HG02571 (cell line): ENCODE data around the gene IL4R.

Experiments used
- ATAC-seq: cut with Tn5 transposase; IDR thresholded peaks from one replicate; pipeline ENCODE4 v1.9.1; 2021; ENCODE audit warnings: mild to moderate bottlenecking, moderate library complexity; ENCODE audit not compliant: unreplicated experiment

The IL4R gene

DNA sequence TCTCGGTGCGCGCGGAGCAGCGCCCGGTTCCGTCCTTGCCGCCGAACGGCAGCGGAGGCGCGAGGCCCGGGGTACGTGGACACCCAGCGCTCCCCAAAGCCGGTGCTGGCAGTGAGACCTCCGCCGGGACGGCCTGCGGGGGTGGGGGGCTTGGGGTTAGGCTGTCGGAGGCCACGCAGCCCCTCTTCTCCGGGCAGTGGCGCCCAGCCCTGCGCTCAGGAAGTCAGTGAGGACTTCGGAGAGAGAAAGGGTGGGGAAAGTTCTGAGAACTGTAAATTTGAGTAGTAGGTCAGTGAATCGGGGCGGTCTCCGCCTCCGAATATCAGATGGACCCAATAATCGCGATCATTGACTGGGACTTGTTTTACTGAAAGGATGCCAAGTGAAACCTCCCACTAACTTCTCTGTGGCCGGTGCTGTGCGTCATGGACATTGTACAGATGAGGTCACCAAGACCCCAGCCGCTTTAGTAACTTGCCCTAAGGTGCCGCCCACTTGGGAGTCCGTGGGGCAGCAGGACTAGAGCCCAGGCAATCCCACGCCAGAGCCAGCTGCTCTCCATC lies 468 bp downstream of the IL4R start:
- no peak for ATAC-seq

- no peak for ATAC-seq
Measured at GRCh38 chr16:27314986-27315332, 1.2 kb downstream of the IL4R start.

GRCh38 chr16:27315333-27316037 lies 1.7 kb downstream of the IL4R start:
- ATAC-seq: no peak

- no peak for ATAC-seq
Measured at GRCh38 chr16:27316038-27316680, 2.4 kb downstream of the IL4R start.

DNA sequence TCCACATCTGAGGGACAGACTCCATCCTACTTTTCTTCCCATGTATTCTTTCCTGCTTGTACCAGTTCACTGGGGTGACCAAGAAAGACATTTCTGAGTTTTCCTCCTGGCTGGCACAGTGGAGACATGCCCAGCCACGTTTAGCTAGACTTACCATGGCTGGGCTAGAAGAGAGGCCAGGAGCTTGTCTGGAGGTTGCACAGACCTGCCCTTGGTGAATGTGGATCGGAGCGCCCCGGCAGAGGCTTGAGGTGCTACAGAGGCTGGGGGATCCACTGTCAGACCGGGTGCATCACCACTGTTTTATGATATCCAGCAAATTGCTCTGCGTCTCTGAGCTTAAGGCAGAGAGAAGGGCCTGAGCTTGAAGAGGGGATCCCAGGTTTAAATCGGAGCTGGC lies 3.5 kb downstream of the IL4R start:
- no peak for ATAC-seq

- no peak for ATAC-seq
Measured at GRCh38 chr16:27317738-27318391, 4.1 kb downstream of the IL4R start.

DNA sequence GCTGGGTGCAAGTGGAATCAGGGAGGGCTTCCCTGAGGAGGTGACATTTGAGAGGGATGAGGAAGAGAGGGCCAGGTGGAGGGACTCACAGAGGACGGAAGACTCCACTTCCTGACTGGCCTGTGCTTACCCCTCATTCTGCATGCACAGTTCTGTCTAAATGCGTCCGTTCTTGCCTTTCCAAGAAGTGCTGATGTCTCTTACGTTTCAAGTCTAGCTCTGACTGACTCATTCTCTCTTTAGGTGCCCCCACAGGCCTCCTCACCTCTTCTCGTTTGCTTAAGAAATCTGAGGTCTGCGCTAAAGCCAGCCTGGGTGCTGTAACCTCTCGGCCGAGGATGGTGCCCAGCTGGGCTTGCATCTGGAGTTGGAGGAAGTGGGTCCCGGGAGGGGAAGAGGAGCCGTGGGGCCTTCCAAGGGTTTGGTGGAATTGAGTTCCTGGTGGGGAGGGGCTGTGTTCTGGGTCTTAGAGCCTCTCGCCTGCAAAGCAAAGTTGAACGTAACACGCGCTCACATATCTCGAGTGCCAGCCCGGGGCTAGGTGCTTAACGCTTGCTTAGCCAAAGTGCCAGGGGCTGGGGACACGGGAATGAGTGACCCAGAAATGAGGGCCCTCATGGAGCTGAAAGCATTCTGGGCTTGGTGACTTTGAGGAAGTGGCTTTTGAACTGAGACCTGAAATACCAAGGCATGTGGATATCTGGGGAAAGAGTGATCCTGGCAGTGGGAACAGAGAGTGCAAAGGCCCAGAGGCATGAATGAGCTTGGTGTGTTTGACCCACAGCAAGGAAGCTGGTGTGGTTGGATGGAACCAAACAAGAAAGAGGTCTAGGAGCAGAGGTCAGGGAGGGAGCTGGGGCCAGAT lies 4.8 kb downstream of the IL4R start:
- ATAC-seq: no peak

DNA sequence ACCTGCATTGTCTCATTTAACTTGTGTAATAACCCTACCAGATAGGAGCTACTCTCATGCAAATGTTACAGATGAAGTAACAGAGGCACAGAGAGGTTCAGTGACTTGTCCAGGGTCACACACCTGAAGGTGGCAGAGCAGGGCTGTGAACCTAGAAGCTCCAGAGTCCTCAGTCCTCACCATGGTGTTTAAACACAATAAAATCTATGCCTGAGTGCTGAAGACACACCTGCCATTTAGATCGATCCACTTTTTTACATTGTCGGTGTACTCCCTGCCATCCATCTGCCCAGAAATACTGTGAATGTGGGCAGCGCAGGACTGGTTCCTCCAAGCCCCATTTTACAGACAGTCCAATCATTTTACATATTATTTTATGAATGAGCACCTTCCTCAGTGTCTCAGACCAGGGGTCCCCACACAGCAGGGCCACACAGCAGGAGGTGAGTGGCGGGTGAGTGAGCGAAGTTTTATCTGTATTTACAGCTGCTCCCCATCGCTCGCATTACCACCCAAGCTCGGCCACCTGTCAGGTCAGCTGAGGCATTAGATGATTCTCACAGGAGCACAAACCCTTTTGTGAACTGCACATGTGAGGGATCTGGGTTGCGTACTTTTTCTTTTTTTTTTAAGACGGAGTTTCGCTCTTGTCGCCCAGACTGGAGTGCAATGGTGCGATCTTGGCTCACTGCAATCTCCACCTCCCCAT lies 5.6 kb downstream of the IL4R start:
- no peak for ATAC-seq

DNA sequence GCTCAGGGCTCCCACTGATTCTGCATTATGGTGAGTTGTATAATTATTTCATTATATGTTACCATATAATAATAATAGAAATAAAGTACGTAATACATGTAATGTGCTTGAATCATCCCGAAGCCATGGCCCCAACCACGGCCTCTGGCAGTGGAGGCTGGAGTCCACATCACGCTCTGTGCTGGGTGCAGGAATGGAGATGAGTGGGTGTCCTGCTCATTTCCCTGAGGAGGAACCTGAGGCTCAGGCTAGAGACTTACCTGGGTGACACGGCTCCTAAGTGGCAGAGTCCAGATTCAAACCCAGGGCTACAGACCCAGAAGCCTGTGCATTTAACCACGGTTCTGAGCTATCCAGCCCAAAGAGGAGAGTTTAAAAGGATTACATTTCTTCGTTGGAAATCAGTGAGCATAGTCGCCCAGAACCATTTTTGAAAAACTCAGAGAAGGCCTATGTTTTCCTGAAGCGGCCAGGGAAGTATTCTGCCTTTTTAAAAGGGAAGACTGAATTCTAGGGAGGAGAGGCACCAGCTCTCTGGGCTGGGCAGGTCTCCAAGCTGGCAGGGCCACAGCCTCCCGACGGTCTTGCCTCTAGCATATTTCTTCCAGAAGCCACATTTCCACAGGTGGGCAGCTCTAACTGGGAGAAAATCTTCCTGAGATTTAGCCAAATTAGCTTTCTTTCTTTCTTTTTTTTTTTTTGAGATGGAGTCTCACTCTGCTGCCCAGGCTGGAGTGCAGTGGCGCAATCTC lies 6.7 kb downstream of the IL4R start:
- no peak for ATAC-seq

GRCh38 chr16:27321013-27321915 lies 7.5 kb downstream of the IL4R start:
- ATAC-seq: no peak

GRCh38 chr16:27322858-27323780 lies 9.3 kb downstream of the IL4R start:
- ATAC-seq: no peak

DNA sequence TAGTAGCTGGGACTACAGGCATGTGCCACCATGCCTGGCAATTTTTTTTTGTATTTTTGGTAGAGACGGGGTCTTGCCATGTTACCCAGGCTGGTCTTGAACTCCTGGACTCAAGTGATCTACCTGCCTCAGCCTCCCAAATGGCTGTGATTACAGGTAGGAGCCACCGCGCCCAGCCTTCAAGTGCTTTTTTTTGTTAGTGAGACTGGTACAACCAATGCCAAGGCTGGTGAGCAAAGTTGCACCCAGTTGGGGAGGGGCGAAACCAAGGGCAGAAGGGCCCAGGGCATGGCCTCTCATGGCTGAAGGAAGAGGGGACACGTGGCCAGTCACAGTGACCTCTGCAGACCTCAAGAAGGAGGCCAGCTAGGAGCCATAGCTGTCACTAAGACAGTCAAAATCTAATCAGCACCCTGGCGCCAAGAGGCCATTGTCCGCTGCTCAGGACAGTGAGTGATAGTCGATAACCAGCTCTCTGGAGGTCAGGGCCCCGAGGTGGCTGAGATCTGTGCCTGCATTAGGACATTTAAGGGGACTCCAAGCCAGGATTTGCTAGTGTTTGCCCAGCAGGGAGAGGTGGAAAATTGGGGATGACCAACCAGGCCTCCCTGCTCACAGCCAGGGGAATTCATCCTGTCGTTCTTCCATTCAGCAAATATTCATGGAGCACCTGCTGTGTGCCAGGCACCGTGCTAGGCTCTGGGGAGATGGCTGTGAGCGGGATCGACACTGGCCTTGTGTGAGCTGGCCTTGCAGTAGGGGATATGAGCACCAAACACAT lies 10.2 kb downstream of the IL4R start:
- no peak for ATAC-seq

DNA sequence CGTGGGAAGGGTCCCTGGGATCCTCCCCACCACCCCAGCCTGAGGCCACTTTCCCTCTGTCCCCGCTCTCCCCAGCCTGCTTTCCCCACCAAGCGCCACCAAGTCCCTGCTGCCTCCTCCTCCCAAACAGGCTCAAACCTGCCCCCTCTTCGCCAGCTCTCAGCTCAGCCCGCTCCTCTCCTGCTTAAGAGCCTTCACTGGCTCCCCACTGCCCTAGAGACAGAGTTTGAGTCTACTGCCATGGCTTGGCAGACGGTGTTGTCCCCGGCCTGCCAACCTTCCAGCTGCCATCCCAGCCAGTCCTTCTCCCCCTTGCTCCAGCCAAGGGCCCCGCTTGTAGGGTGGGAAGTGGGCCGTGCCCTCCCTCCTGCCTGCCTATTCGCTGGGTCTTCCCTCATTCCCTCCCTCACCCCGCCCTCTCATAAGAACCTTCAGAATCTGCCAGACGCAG lies 11.1 kb downstream of the IL4R start:
- ATAC-seq: no peak

GRCh38 chr16:27325736-27326135 lies 12.0 kb downstream of the IL4R start:
- no peak for ATAC-seq

GRCh38 chr16:27326251-27326650 lies 12.5 kb downstream of the IL4R start:
- ATAC-seq: no peak

DNA sequence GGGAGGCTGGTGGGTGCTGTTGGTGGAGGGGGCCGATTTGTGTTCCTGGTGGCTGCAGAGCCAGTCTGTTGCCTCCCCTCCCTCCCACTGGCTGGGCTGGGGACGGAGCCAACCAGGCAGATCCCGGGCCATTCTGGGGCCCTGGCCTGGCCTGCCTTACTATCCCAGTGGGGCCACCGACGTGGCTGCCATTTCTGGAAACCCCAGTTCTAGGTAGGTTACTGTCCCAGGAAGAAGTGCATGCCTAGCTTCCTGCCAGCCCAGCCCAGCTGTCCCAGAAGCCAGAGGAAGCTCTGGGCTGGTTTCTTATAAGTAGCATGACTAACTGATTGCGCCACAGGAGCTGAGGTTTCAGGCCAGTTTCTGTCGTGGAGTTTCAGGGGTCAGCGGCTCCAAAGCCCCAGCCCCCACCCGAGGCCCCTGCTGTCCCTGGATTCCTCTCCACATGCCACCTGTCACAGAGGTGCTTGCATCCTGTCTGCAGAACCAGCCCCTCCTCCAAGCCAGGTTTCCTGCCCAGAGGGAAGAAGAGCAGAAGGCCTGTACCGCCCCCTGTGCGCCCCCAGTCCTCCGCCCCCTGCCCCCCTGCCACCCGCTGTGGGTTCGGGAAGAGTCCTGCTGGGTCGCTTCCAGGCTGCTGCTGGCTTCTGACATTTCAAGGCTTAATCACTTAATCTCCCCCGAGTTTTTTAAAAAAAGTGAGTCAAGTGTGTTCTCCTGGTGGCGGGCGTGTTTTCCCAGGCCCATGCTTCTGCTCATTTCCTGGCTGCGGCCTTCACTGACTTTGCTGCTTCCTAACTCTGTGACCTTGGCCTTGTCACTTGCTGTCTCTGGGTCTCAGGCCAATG lies 13.2 kb downstream of the IL4R start:
- ATAC-seq: no peak
